Effector CD8-positive, alpha-beta T cell (primary cell): Measurements from ENCODE around the gene LEP.

Experiments
- DNase-seq: peaks from one replicate; lab custom pipeline; 2025; lab: John Stamatoyannopoulos, UW
- total RNA-seq, 4 experiments: gene quantifications; one replicate each; lab custom pipeline; 2026; lab: John Stamatoyannopoulos, UW

LEP gene
- total RNA-seq: 0 to 0.36 (median 0.04) reads per million in 4 experiments

DNA sequence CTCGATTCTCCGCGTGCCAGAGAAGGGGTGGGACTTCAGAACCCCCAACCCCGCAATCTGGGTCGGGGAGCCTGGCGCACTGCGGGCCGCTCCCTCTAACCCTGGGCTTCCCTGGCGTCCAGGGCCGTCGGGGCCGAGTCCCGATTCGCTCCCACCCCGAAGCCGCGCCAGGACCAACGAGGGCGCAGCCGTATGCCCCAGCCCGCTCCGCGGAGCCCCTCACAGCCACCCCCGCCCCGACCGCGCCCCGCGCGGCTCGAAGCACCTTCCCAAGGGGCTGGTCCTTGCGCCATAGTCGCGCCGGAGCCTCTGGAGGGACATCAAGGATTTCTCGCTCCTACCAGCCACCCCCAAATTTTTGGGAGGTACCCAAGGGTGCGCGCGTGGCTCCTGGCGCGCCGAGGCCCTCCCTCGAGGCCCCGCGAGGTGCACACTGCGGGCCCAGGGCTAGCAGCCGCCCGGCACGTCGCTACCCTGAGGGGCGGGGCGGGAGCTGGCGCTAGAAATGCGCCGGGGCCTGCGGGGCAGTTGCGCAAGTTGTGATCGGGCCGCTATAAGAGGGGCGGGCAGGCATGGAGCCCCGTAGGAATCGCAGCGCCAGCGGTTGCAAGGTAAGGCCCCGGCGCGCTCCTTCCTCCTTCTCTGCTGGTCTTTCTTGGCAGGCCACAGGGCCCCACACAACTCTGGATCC, at the start of gene LEP:
LEP (plus strand) TSS at position 583 of the 691 bp plus-strand sequence. CDS start 10,741 bp downstream, outside the sequence.
- DNase-seq: no peak

DNA sequence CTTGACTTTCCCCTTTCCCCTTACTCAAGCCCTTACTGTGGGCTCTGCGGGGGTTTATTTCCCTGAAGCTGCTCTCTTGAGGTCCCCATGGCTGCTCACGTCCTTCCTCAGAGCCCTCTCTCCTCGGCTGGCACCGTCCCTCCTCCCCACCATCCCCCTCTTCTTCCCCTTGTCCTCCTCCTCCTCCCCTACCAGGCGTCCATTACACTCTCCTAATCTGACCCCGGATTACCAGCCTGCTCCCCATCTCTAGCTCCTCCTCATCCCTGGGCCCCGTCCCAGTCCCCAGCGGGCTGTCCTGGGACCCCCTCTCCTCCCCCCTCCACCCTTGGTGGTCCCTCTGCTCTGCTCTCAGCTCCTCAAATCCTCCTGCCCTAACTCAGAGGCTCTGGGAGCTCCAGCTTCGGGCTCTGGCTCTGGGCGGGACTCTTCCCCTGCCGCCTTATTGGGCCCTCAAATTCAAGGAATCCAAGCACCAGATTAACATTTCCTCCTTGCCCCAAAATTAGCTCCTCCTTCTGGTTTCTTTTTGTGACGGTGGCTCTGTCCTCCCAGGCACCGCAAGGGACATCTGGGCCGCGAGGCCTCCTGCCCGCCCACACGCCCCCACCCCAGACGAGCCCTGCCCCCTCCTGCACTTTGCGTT, 48.5 kb upstream of the LEP start:
- no peak for DNase-seq

DNA sequence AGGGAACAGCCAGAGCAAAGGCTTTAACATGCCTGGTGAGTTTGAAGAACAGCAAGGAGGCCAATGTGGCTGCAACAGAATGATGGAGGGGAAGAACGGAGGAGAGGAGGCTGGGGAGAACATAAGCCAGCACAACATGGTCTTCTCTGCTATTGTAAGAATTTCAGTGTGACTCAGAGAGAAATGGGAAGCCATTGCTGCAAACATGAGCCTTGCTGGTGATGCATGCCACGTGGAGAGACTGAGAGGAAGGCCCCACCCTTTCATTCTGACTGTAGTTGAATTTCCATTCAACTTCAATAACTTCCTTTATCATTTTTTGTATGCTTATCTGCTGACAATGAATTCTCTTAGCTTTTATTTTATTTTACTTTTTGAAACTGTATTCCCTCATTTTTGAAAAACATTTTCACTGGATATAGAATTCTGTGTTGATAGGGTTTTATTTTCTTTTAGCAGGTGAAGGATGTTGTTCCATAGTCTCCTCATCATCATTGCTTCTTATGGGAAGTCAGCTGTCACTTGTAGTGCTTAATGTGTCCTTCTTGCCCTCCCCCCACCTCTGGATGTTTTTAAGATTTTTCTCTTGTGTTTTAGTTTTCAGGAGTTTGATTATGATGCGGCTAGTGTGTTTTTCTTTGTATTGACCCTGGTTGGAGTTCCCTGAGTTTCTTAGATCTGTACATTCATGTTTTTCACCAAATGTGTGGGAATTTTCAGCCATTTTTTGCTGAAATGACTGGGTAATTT, 46.4 kb upstream of the LEP start:
- DNase-seq: no peak

DNA sequence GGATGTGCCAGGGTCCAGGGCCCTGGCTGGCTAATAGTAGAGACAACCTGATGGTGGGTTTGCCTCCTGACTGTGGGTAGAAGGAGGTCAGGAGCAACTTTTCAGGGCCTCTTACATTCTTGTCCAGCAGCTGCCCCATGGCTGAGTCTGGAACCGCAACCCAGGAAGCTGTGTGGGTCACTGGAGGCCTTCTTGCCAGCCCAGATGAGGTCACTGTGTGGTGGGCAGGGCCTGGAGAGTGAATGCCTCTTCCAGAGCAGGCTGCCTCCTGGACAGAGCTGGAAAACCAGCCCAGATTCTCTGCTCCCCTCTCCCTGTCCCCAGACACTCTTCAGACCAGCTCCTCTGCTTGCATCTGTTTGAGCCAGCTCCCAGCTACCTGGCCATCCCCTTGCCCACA, 43.5 kb upstream of the LEP start:
- DNase-seq: no peak

DNA sequence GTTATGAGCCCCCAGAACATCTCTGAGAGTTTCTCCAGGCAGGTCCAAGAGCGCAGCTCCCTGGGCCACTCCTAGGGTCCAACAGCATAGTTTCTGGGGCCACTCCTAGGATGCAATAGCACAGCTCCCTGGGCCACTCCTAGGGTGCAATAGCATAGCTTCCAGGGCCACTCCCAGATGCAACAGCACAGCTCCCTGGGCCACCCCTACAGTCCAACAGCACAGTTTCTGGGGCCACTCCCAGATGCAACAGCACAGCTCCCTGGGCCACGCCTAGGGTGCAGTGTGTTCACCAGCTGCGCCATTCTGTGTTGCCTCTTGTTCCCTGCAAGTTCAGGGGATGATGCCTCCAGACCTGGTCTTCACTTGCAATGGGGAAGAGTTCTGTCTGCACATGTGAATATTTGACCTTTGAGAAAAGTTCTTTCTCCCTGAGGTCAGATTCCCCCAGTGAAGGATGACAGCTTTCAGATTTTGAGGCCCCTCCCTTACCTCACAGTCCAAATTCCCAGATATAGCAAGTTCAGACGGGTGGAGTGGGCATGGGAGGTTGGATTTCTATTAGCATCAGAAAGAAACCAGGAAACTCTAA, 43.0 kb upstream of the LEP start:
- no peak for DNase-seq

DNA sequence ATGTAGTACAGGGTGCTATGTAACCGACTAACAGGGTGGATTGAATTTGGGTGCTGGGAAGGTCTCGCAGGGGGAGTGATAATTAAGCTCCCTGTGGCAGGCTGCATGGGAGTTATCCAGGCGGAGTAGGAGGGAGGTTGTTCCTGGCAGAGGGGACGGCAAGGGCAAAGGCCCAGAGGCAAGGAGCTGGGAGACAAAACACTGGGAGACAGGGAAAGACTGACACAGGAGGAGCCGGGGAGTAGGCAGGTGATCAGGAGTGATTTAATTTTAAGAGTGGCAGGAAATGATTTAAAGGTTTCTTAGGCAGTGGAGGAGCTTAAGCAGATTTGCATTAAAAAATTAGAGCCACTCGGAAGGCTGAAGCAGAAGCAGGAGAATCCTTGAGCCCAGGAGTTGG, 40.7 kb upstream of the LEP start:
- no peak for DNase-seq

DNA sequence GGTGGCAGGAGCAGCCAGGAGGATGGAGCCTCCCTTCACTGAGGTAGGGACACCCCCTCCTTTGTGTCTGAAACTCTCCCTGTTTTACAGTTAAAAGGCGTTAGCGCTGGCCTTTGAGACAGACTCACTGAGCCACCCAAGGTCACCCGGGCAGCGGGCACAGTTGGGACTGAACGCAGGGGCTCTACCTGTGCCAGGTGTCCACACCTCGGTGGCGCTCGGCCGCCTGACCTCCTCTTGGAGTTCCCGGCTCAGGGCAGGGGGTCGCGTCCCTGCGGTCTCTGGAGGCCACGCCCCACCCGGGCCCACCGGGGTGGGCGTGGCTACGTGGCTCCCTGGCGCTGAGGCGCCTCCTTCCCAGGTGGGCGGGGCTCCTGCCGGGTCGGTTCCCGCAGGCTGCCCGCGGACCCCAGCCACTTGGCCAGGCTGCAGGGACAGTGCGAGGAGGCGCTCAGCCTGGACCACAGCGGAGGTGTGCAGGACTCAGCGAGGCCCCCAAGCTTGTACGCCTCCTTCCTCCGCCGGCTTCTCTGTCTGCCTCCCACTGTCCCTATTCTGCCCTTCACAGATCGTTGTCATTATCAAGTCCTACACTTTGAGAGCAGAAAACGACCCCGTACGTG, 39.9 kb upstream of the LEP start:
- DNase-seq: no peak

DNA sequence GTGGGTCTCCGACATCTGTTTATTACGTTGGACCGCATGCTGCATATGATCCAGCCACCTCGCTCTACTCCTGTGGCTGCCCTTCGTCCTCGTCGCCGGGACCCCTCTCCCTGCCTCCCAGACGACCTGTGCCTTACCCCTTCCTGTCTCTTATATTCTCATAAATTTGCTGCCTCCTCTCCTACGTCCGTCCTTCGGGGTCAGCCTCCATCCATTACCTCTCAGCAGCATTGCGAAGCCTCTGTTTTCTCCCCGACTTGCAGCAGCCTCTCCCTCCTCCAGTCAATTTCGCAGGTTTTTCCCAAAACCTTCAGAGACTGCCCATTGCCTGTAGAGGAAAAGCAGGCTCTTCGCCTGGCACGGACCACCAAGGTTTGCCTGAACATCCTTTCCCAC, 39.4 kb upstream of the LEP start:
- DNase-seq: no peak

DNA sequence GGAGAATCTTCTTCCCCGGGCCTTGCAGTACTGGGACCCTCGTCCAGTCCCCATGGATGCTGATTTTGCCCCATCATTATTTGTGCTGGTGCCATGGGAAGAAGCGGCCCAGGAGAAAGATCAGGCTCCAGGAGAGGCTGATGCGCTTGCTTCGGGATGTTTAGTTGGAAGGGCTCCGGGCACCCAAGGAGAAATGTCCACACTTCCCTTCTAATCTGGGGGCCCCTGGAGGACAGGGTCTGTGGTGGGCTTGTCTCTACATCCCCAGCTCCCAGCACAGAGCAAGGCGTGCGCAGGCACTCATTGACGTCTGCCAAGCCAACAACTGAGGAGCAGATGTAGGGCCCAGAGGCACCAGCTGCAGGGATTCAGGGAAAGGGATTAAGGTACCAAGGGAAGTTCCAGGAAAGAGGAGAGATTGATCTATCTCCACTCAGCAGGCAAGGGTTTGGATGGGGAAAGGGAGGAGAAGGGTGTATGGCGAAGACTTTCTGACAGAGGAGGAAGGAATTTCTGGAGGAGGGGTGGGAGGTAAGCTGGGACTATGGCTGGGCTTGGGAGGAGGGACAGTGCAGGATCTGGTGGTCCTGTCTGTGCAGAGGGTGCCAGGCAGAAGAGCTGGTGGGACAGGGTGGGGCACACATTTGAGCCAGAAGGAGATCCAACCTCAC, 38.7 kb upstream of the LEP start:
- no peak for DNase-seq

DNA sequence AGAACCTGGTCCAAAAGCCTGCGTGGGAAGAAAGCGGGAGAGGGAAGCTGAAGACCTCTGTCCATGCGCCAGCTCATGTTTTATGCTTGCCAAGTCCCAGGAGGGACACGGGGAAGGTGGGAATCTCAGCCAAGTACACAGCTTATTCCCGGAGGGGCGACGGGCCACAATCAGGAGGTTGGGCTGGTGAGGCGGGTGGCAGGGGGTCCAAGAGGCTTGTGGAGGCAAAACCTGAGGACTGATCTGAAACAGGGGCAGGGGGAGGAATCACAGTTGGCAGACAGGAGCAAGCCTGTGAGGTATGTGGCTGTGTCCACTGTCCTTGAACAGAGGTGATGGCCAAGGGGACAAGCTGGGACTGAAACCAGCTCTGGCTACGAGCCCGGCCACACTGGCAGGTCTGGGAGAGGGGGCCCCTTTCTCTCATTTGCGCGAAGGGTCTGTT, 38.0 kb upstream of the LEP start:
- no peak for DNase-seq

DNA sequence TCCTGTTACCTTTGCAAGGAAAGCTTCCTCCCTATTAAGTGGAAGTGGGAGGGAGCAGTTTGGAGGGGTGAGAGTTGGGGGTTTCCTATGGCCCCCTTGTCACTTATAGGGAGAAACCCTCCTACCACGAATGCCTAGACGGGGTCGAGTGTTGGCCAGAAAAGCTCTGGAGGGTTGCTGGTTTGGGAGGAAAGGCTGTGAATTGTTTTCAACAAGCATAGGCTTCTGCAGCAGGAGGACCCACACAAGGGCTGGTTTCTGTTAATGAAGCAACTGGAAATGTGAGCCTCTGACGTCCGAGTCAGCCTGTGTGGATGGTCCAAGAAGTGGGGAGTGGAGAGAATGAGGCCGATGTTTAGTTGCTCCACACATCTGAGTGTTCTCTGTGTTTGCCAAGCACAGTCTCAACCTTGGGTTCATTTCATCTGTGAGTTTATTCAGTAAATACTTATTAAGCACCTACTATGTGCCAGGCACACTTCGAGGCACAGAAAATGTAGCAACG, 37.3 kb upstream of the LEP start:
- no peak for DNase-seq

DNA sequence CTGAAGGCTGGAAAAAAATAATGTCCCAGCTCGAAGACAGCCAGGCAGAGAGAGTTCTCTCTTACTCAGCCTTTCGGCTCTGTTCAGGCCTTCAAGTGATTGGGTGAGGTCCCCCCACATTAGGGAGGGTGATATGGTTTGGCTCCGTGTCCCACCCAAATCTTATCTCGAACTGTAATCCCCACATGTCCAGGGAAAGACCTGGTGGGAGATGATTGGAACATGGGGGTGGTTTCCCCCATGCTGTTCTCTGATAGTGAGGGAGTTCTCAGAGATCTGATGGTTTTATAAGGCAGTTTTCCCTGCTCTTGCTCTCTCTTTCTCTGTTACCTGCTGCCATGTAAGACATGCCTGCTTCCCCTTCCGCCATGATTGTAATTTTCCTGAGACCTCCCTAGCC, 36.6 kb upstream of the LEP start:
- no peak for DNase-seq

DNA sequence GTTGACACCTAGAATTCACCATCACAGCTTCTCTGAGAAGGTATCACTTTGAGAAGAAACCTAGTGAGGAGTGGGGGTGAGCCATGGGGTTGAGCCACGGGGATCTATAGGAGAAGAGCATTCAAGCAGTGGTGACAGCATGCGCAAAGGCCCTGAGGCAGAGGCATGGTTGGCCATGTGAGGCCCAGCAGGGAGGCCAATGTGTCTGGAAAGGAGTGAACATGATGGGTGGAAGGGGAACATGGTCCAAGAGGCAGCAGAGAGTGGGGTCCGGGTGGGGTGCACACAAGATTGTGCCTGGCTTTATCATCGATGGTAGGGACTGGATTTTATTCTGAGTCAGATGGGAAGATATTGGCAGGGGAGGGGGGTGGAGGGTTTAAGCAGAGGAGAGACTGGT, 36.0 kb upstream of the LEP start:
- no peak for DNase-seq

DNA sequence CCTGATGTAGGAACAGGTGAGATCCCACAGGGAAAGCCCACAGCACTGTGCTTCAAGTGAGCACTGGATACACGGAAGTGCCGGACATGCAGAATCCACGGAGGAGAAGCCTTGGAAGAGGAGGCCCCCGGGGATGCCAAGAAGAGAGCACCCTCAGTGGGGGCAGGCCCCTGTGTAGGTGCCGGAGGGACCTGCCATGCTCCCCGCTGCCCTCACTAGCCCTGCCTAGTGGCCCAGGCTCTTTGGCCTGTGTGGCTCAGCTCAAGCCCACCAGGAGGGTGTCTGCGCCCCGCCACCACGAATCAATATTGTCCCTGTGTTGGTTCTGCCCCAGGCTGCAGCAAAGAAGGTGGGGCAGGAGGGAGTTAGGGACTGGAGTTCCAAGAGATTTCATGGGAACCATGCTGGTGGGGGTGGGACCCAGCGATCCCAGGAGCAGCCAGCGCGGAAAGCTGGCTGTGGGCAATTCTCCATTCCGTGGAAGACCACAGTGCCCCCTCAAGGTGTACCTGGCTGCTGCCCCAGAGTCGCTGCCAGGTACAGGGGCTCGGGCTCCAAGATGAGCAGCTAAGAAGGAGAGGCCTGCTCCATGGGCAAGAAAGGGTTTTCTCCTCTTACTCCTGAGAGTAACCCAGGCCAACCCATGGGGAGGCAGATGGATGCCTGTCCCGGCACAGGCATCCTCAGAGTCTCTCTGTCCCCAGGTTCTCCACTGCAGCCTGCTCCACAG, 34.9 kb upstream of the LEP start:
- no peak for DNase-seq

DNA sequence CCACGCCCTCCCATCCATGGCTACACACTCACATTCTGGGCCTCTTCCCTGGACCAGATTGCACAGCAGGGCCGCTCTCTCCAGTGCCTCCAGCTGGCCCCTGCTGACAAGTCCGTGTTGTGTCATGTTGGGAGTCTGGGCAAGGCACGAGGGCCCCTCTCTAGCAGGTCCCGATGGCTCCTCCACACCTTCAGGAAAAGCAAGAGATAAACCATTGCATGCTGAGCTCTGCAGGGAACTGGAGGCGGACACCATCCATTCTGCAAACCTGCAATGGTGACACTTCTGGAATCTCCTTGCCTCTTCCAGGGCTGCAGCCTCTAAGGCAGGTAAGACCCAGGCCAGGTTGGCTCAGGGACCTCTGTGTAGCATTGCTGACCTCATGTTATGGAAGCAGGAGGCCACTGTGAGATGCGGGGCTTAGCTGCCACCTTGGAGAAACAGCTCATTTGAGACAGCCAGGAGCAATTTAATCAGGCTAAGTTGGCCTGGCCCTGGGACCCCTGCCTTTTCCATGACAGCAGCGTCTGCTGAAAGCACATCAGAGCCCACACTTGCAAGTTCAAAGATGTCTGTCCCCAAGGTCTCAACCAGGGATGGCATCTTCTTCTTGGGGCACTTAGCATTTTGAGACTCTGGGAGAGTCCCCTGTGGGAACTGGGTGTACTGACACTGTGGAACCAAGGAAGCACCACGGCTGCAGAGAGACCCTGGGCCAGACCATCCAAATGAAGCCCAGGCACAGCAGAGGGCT, 34.2 kb upstream of the LEP start:
- no peak for DNase-seq

DNA sequence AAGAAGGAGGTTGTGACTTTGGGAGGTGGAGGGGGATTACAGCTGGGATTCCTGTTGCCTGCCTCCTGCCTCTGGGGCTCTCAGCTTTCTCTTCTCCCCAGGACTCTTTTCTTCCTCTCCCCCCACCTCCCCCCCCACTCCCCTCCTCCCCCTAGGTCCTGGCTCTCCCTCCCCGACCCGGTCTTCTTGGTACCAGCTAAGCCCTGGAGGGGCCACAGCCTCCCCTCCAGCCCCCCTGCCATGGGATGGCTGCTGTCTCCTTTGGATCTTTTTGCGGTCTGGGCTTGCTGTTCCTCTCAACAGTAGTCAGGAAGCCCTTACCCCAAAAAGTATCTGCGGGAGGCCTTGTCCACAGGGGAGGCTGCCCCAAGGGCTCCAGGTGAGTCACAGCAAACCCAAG, 33.5 kb upstream of the LEP start:
- DNase-seq: no peak

DNA sequence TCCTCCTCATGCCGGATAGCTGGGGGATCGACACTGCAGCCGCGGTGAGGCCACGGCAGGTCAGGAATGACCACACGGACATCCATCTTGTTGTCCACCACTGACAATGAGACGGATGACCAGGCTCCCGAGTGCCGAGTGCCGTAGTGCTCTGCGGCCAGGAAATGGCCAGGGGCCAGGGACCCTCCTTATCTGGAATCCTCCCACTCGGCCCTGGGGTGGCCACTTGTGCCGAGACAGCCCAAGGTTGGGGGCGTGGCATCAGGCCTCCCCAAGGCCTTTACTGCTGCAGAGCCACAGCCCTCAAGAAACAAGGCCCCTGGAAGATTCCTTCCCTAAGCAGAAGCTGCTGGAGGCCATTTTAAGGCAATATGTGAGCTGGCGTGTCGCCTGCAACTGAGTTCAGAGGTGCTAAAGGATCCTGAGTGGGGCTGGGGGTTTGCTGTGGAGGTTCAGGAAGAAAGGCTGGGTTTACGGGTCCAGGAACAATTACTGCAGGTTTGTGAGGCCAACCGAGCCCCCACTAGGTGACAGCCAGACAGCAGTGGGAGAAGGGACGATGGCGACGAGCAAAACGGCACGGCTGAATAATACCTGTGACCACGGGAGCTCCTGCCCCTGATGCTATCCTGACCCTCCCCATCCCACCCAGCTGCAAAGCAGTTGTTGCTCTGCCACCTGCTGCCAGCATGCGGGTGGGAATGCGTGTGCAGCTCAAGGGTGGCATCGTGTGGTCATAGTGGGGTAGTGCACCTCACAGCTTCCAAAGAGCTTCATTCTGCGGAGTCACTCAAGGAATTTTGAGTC, 31.6 kb upstream of the LEP start:
- DNase-seq: peak; percentile 34

DNA sequence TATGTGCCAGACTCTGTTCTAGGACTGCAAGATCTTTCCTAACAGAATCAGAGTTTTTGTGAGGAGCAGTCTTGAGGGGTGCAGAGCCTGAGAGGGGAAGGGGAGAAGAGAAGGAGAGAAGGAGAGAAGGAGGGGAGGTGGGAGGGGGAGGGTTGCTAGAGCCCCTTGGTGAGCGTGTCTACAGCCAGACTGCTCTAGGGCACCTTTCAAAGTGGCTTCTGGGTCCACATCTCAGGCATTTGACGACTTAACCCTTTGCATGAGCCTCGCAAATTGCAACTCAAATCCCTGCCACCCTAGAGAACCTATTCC, 31.1 kb upstream of the LEP start:
- no peak for DNase-seq
